Lung (tissue), 12 donors: Measurements from ENCODE around the gene ICAM4. TPM values are rescaled to one million over a fixed set of nuclear protein-coding genes. Genes with fewer than 3 reads are reported as not detected.
A peak's percentile ranks its signal among the peaks of the same experiment; 100 is the strongest.

Source experiments
- ATAC-seq: fragments of 200-7000 bp; cut with Tn5 transposase; one replicate; pipeline ENCODE4 v1.9.1; 2020; ENCODE audit warnings: moderate number of reproducible peaks; ENCODE audit not compliant: insufficient read depth, low FRiP score
- DNase-seq, 3 donors: peaks; one replicate each; pipeline ENCODE4 v3.0.0-alpha.2; 2013 to 2017
- H3K27ac ChIP-seq, 2 donors: one replicate each; pipeline ENCODE4 v1.5.1; 2013; ENCODE audit warnings: mild to moderate bottlenecking in 2 of 2, moderate library complexity in 2 of 2, control low read depth in 1 of 2, inconsistent platforms in 1 of 2, low read depth in 1 of 2, low read length in 1 of 2
- H3K27me3 ChIP-seq, 3 donors: one replicate each; pipeline ENCODE4 v1.5.1; 2013; ENCODE audit warnings: low read length in 2 of 3; ENCODE audit not compliant: control insufficient read depth in 3 of 3, insufficient read depth in 3 of 3
- H3K36me3 ChIP-seq, 4 donors: one replicate each; pipeline ENCODE4 v1.5.1; 2013; ENCODE audit warnings: low read length in 4 of 4, mild to moderate bottlenecking in 1 of 4, moderate library complexity in 1 of 4; ENCODE audit not compliant: control insufficient read depth in 4 of 4, insufficient read depth in 4 of 4
- H3K4me1 ChIP-seq, 5 donors: one replicate each; pipeline ENCODE4 v1.5.1; 2013; ENCODE audit warnings: low read length in 5 of 5, mild to moderate bottlenecking in 2 of 5, moderate library complexity in 1 of 5; ENCODE audit not compliant: control insufficient read depth in 5 of 5, insufficient read depth in 5 of 5
- H3K4me3 ChIP-seq: one replicate; pipeline ENCODE4 v1.5.1; 2013; ENCODE audit warnings: mild to moderate bottlenecking, control low read depth, moderate library complexity
- H3K9ac ChIP-seq, 2 donors: one replicate each; pipeline ENCODE4 v1.5.1; 2013; ENCODE audit warnings: low read length in 2 of 2, control low read depth in 1 of 2; ENCODE audit not compliant: insufficient read depth in 1 of 2
- H3K9me3 ChIP-seq, 4 donors: one replicate each; pipeline ENCODE4 v1.5.1; 2013; ENCODE audit warnings: low read length in 3 of 4, mild to moderate bottlenecking in 1 of 4, moderate library complexity in 1 of 4; ENCODE audit not compliant: control insufficient read depth in 4 of 4, insufficient read depth in 3 of 4
- WGBS, 2 donors: extraction: QIAGEN DNeasy Blood & Tissue Kit; methylation state at CpG; one replicate each; pipeline ENCODE4 v1.1.7; 2013; 5-methylcytosine and 5-hydroxymethylcytosine counted together
- polyA plus RNA-seq, 2 donors: library from polyadenylated mRNA; stranded (reverse); fragments of 200-250 nt; gene quantifications; one replicate each; pipeline ENCODE4 v1.2.1, GENCODE V29; 2013
- total RNA-seq, 2 donors: library from RNA; depleted of rRNA in 1 of 2; stranded (reverse); fragments of >200 nt in 1 of 2; gene quantifications; one replicate each; pipeline ENCODE4 v1.2.1, GENCODE V29; 2014 to 2021
- TF ChIP-seq, protein P1 (sequence below): IDR thresholded peaks from 2 replicates; pipeline ENCODE4 v1.5.1; 2012; ENCODE audit warnings: mild to moderate bottlenecking; ENCODE audit errors: control extremely low read depth, extremely low read depth
- donor health status: control.
- donor health status: control.
- donor health status: Bipolar disorder and iron deficiency.
- donor health status: healthy.
- donor health status: DM: yes; HTN: yes; CAD: no.

ICAM4 gene
- total and polyA plus RNA-seq, 4 donors, result 4.6 to 38.8 (median 8.1) TPM

DNA sequence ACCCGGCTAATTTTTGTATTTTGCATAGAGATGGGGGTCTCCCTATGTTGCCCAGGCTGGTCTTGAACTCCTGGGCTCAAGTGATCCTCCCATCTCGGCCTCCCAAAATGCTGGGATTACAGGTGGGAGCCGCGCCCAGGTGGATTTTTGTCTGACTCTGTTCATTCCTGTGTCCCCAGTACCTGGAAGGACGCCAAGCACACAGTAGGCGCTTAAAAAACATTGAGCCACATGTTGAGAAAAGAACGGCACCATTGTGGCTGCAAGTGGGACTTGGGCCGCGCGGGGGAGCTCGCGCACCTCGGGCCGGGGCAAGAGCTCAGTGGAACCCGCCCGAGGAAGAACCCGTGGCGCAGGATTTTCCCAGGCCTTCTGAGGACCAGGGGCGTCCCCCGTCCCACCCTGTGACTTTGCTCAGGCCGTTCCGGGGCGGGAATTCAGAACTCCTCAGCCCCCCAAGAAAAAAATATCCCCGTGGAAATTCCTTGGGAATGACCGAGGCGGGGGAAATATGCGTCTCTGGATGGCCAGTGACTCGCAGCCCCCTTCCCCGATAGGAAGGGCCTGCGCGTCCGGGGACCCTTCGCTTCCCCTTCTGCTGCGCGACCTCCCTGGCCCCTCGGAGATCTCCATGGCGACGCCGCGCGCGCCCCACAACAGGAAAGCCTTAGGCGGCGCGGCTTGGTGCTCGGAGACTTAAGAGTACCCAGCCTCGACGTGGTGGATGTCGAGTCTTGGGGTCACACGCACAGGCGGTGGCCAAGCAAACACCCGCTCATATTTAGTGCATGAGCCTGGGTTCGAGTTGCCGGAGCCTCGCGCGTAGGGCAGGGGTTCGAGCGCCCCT lies 17.2 kb upstream of the ICAM4 start:
- Histone ChIP-seq H3K4me3 (peak overlapping the region; percentile 76), H3K27me3 (peaks cover 0 to 8% (median 0%) of the 10 kb centered on the region in 3 donors), H3K4me1 (peaks cover 0 to 16% (median 4%) of the 10 kb centered on the region in 5 donors), H3K9me3 (no peaks in the 10 kb centered on the region), H3K9ac (no peak overlapping the region), H3K36me3 (peaks cover 0 to 1% (median 0%) of the 10 kb centered on the region in 4 donors), H3K27ac (peak overlapping the region; percentile 78 to 89)
- TF ChIP-seq, protein P1, sequence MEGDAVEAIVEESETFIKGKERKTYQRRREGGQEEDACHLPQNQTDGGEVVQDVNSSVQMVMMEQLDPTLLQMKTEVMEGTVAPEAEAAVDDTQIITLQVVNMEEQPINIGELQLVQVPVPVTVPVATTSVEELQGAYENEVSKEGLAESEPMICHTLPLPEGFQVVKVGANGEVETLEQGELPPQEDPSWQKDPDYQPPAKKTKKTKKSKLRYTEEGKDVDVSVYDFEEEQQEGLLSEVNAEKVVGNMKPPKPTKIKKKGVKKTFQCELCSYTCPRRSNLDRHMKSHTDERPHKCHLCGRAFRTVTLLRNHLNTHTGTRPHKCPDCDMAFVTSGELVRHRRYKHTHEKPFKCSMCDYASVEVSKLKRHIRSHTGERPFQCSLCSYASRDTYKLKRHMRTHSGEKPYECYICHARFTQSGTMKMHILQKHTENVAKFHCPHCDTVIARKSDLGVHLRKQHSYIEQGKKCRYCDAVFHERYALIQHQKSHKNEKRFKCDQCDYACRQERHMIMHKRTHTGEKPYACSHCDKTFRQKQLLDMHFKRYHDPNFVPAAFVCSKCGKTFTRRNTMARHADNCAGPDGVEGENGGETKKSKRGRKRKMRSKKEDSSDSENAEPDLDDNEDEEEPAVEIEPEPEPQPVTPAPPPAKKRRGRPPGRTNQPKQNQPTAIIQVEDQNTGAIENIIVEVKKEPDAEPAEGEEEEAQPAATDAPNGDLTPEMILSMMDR, result peak; percentile 93
- DNase-seq (peak; percentile 81 to 88 (median 86)), ATAC-seq (peak; percentile 68)
- 3% methylated on average over 57 to 59 of the region's 59 CpGs for WGBS, 2 donors

DNA sequence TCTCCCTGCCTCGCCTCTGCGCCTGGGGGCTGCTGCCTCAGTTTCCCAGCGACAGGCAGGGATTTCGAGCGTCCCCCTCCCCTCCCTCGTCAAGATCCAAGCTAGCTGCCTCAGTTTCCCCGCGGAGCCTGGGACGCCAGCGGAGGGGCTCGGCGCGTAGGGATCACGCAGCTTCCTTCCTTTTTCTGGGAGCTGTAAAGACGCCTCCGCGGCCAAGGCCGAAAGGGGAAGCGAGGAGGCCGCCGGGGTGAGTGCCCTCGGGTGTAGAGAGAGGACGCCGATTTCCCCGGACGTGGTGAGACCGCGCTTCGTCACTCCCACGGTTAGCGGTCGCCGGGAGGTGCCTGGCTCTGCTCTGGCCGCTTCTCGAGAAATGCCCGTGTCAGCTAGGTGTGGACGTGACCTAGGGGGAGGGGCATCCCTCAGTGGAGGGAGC lies 16.6 kb upstream of the ICAM4 start:
- peaks cover 0 to 8% (median 0%) of the 10 kb centered on the region in 3 donors for H3K27me3 ChIP-seq
- DNase-seq (peak in 1 of 3 donors; percentile 35), ATAC-seq (peak; percentile 51)
- peak overlapping the region; percentile 39 to 43 for H3K9ac ChIP-seq
- WGBS, 2 donors, result 1 to 2% methylated on average over 36 to 37 of the region's 37 CpGs
- peaks cover 0 to 16% (median 4%) of the 10 kb centered on the region in 5 donors for H3K4me1 ChIP-seq
- peaks cover 0 to 7% (median 0%) of the 10 kb centered on the region in 4 donors for H3K36me3 ChIP-seq
- H3K27ac ChIP-seq, result peak overlapping the region; percentile 78 to 89
- TF ChIP-seq, protein P1, result no peak
- H3K4me3 ChIP-seq, result peak overlapping the region; percentile 76
- no peaks in the 10 kb centered on the region for H3K9me3 ChIP-seq

DNA sequence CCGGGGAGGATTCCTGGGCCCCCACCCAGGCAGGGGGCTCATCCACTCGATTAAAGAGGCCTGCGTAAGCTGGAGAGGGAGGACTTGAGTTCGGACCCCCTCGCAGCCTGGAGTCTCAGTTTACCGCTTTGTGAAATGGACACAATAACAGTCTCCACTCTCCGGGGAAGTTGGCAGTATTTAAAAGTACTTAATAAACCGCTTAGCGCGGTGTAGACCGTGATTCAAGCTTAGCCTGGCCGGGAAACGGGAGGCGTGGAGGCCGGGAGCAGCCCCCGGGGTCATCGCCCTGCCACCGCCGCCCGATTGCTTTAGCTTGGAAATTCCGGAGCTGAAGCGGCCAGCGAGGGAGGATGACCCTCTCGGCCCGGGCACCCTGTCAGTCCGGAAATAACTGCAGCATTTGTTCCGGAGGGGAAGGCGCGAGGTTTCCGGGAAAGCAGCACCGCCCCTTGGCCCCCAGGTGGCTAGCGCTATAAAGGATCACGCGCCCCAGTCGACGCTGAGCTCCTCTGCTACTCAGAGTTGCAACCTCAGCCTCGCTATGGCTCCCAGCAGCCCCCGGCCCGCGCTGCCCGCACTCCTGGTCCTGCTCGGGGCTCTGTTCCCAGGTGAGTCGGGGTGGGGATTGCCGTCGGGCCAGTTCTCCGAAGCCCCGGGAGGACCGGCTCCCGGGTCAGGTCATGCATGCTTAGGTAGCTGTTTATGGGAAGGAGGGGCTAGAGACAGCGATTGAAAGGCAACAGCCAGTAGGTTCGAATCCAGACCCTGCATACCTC lies 15.9 kb upstream of the ICAM4 start, which contains the start of gene ICAM1:
TSS of gene ICAM1 (plus strand) at position 505 of the 779 bp plus-strand sequence. CDS start at position 545, 40 bp downstream.
- Histone ChIP-seq H3K4me3 (peak within 1 kb of the TSS; percentile 76), H3K27me3 (peaks cover 0 to 8% (median 0%) of the 10 kb centered on the region in 3 donors), H3K4me1 (peaks cover 0 to 16% (median 4%) of the 10 kb centered on the region in 5 donors), H3K27ac (peak within 1 kb of the TSS; percentile 78 to 89), H3K9ac (peak within 1 kb of the TSS; percentile 39 to 43), H3K9me3 (no peaks in the 10 kb centered on the region), H3K36me3 (peaks cover 0 to 8% (median 0%) of the 10 kb centered on the region in 4 donors)
- 1% methylated on average over 40 to 51 of the region's 51 CpGs for whole genome bisulfite sequencing, 2 donors
- DNase-seq (peak; percentile 71 to 82 (median 77)), ATAC-seq (peak; percentile 73)
- TF ChIP-seq, protein P1, result no peak
